Left lung (tissue), 10 donors: ENCODE results near the gene EPSTI1. TPM values are rescaled to one million over a fixed set of nuclear protein-coding genes. Genes with fewer than 3 reads are reported as not detected.

ENCODE experiments used
- ATAC-seq: fragments of 200-7000 bp; cut with Tn5 transposase; one replicate; pipeline ENCODE4 v1.9.1; 2020; ENCODE audit warnings: moderate library complexity
- DNase-seq, 4 donors: peaks; one replicate each; pipeline ENCODE4 v3.0.0-alpha.2; 2013 to 2020
- H3K27ac ChIP-seq, 2 donors: fragments of 200-600 bp; sonication (generic) in 1 of 2; one replicate each; pipeline versions ENCODE4 v1.5.0 to v1.8.0; 2020 to 2021
- H3K27me3 ChIP-seq, 2 donors: fragments of 200-600 bp; sonication (generic) in 1 of 2; one replicate each; pipeline versions ENCODE4 v1.5.0 to v1.8.0; 2020 to 2021
- H3K36me3 ChIP-seq, 2 donors: fragments of 200-600 bp; sonication (generic) in 1 of 2; one replicate each; pipeline versions ENCODE4 v1.5.0 to v1.8.0; 2020 to 2021
- H3K4me1 ChIP-seq, 2 donors: fragments of 200-600 bp; one replicate each; pipeline ENCODE4 v1.8.0; 2021
- H3K4me3 ChIP-seq, 2 donors: fragments of 200-600 bp; sonication (generic) in 1 of 2; one replicate each; pipeline versions ENCODE4 v1.5.0 to v1.8.0; 2020 to 2021; ENCODE audit warnings: mild to moderate bottlenecking in 1 of 2
- H3K9me3 ChIP-seq, 2 donors: fragments of 200-600 bp; sonication (generic) in 1 of 2; one replicate each; pipeline versions ENCODE4 v1.5.0 to v1.8.0; 2020 to 2021
- intact Hi-C, 2 donors: fragments of 100-400 bp; cut with DNase I; formaldehyde crosslinking; loops; one replicate each; pipeline versions ENCODE4 v1.11.2 to v1.14.2; 2022
- polyA plus RNA-seq, 6 donors: library from polyadenylated mRNA; unstranded; fragments of 120-200 nt; gene quantifications; one replicate each; pipeline ENCODE4 v1.2.1, GENCODE V29; 2013; ENCODE audit not compliant: insufficient read length in 6 of 6
- total RNA-seq, 2 donors: library from RNA; stranded (reverse); fragmentation: NEBNext Ultra II Directional; extraction: Animal tissue kit (Norgen Biotek cat#: 25700); gene quantifications; one replicate each; pipeline ENCODE4 v1.2.1, GENCODE V29; 2021
- TF ChIP-seq, protein P1 (sequence below), 2 donors: fragments of 200-600 bp; sonication (generic) in 1 of 2; IDR thresholded peaks; one replicate each; pipeline versions ENCODE4 v1.5.0 to v1.8.0; 2021; ENCODE audit warnings: antibody characterized with exemption in 2 of 2
- donor health status: DM: no; HTN: yes; CAD: no.
- donor health status: DM: no; HTN: no; CAD: no.

EPSTI1 gene
- total and polyA plus RNA-seq, 8 donors, result 11.1 to 22.4 (median 14.1) TPM

DNA sequence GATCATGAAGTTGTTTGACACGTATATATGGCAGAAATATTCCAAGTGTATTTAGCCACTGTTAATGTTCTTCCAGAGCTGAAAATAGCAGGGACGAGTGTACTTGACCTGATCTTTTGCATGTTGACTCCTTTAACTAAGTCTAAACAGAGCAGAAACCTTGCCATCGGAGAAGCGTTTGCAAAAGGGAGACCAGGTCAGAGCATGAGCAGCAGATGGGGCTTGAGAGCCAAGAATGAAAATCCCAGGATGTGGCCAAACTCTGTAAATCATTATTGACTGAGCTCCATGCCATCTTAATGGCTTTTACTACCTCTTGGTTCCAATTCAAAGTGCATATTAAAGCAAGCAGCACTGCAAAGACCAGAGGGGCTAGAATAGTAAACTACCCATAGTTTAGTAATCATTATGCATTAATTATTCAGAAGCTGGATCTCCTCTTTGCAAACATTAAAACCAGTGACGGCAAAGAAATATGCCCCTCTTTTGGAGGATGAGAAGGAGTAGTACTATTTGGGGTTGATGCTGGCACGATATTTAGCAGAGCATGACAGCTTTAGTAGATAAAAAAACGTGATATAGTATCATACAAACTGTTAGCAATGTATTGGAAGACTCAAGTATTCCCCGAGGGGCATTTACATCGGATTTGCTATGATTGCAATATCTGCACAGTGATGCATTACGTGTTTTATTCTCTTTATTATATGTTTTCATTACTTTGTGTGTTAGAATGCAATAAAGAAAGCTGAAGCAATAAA, 154.9 kb downstream of the EPSTI1 start:
- H3K4me3 ChIP-seq, result no peak overlapping the region
- H3K9me3 ChIP-seq, result no peaks in the 10 kb centered on the region
- no peaks in the 10 kb centered on the region for H3K36me3 ChIP-seq
- H3K27ac ChIP-seq, result peak overlapping the region in 1 of 2 donors; percentile 26
- DNase-seq (peak in 1 of 4 donors; percentile 43), ATAC-seq (peak; percentile 86)
- TF ChIP-seq, protein P1, sequence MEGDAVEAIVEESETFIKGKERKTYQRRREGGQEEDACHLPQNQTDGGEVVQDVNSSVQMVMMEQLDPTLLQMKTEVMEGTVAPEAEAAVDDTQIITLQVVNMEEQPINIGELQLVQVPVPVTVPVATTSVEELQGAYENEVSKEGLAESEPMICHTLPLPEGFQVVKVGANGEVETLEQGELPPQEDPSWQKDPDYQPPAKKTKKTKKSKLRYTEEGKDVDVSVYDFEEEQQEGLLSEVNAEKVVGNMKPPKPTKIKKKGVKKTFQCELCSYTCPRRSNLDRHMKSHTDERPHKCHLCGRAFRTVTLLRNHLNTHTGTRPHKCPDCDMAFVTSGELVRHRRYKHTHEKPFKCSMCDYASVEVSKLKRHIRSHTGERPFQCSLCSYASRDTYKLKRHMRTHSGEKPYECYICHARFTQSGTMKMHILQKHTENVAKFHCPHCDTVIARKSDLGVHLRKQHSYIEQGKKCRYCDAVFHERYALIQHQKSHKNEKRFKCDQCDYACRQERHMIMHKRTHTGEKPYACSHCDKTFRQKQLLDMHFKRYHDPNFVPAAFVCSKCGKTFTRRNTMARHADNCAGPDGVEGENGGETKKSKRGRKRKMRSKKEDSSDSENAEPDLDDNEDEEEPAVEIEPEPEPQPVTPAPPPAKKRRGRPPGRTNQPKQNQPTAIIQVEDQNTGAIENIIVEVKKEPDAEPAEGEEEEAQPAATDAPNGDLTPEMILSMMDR (IDR thresholded peaks at IDR 0.05), result no peak
- intact Hi-C loops, result no loop called here
- H3K4me1 ChIP-seq, result no peaks in the 10 kb centered on the region
- H3K27me3 ChIP-seq, result no peaks in the 10 kb centered on the region

Other genes with a start within 250 kb of the EPSTI1 start
- gene FAM216B, start 210.7 kb downstream of the EPSTI1 start, total RNA-seq, result 1 to 10 TPM in 1 of 2 donors, under 1 TPM in 1; 0.41 to 7.9 TPM
- gene FAM216B, start 210.7 kb downstream of the EPSTI1 start, polyA plus RNA-seq, result 10 to 100 TPM in 4 of 6 donors, 1 to 10 TPM in 2; 1.9 to 17.5 (median 10.8) TPM
- gene DNAJC15, start 31.3 kb upstream of the EPSTI1 start, total RNA-seq, result 10 to 100 TPM; 12.8 to 16.1 TPM
- gene DNAJC15, start 31.3 kb upstream of the EPSTI1 start, polyA plus RNA-seq, result 10 to 100 TPM; 14.4 to 28.5 (median 23.0) TPM